Stimulated activated CD8-positive, alpha-beta memory T cell treated with anti-CD3 and anti-CD28 coated beads, Interleukin-15, amount 100 ng/mL, for 48 hours (primary cell): ENCODE data around the gene NAALADL2.

Experiments used
- DNase-seq, 2 donors: peaks; one replicate each; pipeline ENCODE4 v3.0.0-alpha.2; 2020; ENCODE audit warnings: low read depth in 2 of 2

The NAALADL2 gene

DNA sequence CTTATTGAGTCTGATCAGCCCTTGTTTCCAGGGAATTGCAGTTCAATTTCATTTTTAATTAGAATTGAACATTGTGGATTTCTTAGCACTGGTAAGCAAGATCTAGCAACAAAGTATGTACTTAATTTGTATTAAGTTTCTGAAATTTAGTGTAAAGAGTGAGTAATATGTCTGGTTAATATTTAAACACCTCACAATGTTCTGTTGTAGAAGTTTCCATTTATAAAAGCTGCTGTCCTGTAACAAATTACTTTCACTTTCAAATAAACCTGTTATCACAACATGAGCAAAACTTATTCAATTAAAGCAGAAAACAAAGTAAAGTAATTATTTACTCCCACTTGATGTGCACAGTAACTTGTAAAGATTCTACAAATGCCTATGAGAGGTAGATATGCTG is 448.5 kb downstream of the NAALADL2 start:
- DNase-seq = no peak

DNA sequence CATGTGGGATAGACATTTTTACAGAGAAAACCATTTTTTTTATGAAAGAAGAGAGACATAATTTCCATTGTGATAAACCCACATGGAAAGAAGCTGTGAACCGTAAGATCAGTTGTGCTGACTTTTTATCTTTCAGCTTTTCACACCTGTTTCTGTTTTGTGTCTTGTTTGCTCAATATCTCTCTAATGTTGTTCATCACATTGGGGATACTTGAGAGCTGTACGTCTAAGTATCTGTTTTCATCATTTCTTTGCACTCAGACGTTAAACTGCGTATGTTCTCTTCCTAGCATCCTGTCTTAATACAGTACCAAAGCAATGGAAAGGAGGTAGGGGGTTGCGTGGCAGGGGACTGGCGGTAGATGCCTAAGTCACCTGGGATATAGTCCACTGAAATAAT is 449.0 kb downstream of the NAALADL2 start:
- DNase-seq = no peak

DNA sequence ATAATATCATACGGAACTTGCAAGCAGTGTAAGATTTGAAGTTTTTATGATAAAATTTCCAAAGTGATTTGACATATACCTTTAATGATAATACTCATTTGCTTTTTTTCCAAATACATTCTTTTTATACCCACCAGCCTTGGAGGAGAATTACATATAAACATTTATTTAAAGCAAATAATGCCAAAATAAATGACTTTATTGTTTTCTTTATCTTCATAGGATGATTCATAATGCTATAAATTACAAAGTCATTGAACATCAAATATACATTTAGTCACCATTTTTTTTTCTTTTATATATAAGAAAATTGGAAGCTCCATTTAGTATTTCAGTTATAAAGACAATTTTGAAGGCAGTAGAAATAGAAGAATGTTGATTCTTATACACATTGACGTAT is 450.9 kb downstream of the NAALADL2 start:
- DNase-seq = no peak

DNA sequence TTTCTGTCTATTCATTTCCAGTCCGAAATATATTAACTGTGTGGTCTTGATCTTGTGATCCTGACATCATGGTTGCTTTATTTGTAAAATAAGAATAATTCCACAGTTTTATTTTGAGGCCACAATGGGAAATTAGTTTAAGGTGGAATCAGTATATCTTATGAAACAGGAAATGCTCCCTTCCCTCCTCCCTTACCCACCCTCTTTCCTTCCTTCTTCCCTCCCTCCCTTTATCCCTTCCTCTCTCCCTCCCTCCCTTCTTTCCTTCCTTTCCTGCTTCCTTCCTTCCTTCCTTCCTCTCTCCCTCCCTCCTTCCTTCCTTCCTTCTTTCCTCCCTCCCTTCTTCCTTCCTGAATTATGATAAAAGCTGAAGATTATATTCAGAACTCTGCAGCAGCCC is 452.3 kb downstream of the NAALADL2 start:
- no peak for DNase-seq

DNA sequence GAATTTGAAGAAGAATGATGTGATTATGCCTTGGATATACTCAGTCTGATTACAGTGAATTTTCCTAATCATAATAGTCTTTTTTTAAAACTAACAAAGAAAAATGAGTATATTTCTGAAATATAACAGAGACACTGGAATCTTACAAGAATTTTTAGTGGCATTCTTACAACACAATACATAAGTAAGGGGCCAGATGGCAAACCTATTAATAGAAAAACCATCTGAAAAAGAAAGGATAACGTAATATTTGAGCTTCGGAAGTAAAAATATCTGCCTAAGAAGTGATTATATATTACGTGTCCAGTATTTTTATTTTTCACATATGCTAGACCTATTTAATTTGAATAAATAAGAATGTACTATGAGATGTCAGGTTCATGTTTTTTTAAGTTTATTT is 452.8 kb downstream of the NAALADL2 start:
- DNase-seq = no peak

DNA sequence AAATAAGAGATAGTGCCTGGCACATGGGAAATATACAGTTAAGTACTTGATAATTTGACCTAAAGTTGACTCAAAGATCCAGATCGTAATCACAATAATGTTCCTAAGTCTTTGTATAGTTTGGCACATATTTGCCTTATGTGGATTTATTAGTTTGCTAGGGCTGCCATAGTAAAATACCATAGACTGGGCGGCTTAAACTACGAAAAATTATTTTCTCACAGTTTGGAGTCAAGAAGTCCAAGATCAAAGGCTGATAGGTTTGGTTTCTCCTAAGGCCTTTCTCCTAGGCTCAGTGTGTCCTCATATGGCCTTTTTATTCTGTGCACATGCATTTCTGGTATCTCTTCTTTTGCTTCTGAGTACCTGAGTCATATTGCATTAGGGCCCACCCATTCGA is 453.7 kb downstream of the NAALADL2 start:
- no peak for DNase-seq

DNA sequence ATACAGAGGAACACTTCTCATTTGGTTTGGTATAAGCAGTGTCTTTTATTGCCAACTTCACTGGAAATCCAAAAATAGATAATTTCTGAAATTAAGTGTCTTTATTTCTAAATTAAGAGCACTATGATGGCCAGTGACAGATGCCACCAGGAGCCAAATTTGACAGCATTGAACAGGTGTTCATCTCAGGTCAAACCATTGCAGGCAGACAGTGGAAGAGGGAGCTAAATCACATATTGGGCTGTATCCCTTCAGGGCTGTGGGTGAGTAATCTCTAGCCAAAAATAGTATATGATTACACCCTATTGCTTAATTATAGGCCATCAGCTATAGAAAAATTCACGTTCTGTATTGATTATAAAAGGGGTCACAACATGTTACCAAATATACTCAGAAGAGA is 457.7 kb downstream of the NAALADL2 start:
- no peak for DNase-seq

DNA sequence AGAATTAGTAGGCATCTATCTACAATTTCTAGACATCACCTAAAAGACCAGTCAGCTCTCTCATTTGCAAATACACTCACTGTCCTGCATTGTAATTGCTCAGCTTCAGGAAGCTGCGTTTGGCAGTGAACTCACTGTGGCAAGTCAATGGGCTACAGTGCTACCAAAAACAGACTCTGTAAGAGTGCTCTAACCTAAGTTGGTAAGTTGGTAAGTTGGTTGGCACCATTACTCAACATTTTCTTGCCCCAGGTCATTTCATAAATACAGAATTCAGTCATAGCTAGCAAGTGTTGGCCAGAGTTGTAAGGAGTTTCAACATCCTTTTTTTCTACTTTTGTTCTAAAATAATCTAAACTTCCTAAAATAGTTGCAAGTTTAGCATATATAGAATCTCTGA is 466.3 kb downstream of the NAALADL2 start:
- DNase-seq = no peak

DNA sequence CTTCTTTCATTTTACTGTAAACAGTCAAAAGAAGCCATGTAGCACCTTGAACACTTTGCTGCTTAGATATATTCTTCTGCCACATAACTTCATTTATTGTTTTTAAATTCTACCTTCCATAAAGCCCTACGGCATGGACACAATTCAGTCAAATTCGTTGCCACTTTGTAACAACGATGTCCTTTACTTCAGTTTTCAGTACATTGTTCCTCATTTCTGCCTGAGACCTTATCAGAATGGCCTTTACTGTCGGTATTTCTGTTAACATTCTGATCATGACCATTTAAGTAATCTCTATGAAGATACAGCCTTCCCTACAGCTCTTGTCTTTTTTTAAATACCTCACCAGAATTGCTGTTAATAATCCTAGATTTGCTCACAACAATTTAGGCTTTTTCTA is 466.9 kb downstream of the NAALADL2 start:
- no peak for DNase-seq

DNA sequence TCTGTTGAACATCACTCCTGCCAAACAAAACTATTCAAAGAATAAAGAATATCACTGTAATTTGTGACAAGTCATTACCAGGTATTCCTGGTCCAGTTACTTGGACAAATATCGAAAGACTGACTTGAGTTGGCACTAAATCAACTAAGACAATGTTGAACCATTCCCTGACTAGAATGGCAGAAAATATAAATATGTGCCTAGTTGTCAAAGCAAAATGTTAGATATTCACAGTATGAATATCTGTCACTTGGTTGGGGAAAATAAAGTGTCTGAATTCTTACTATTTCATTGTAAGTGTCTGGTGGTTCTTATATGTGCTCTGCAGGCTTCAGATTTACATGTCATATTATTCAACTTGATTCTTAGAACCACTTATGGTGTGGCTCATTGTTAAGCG is 470.2 kb downstream of the NAALADL2 start:
- no peak for DNase-seq

DNA sequence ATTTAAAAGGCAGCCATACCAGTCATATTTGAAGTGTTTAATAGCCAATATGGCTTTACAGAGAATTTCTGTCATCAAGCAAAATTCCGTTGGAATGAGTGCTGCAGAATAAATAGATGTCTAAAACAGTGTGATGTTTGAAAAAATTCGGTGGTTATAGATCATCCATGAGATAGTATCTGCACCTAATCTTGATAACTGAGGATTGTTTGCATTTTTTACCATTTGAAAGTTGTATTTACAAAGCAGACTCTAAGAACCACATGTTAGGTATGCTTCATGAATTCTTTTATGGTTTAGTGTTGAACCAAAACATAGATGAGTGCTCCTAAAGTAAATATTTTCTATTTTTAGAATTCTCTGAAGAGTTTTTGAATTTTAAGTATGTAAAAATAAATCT is 476.1 kb downstream of the NAALADL2 start:
- no peak for DNase-seq

DNA sequence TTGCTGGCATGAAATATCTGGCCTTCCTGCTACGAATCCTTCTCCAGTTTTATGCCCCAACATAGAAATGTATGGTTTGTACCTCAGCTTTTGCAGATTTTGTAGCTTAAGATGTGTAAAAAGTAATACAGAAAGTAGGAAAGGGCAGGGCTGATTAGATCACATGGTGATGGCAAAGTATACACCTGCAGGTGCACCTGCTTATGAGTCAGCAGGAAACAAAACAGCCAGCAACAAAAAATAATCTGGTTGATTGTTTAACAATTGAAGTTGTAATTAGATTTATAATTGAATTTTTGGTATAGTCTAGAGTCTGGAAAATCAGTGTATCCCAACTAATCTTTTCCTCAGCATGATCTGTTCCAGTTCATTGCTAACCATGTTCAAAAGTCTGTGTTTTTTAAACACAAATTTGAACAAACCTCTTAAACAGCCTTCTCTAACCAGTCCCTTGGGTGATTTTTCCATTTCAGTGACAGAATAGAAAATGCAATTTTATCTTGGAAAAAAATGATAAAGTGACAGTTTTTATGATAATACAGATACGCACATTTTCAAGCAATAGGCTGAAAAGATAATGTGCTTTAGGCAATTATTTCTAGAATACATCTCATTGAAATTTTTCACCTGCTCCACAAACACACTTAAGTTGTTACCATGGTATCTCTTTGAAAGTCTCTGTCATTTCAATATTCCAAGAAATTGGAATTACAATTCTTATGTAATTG is 477.4 kb downstream of the NAALADL2 start:
- DNase-seq = no peak

DNA sequence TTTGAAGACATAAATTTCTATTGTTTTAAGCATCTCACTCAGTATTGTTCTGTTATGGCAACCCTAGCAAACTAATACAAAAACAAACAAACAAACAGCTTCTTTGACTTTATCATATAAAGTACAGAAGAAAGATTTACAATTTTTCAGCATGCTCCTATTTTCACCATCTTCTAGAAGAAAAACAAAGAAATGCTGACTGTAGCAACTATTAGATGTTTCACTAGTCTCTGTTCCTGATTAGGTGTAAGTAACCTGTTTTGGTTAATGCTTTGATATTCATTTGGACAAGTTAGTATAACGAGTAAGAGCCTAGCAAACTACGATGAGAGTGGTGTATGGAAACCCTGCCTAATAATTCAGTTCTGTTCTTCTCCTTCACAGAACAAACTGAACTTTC is 478.5 kb downstream of the NAALADL2 start:
- no peak for DNase-seq

DNA sequence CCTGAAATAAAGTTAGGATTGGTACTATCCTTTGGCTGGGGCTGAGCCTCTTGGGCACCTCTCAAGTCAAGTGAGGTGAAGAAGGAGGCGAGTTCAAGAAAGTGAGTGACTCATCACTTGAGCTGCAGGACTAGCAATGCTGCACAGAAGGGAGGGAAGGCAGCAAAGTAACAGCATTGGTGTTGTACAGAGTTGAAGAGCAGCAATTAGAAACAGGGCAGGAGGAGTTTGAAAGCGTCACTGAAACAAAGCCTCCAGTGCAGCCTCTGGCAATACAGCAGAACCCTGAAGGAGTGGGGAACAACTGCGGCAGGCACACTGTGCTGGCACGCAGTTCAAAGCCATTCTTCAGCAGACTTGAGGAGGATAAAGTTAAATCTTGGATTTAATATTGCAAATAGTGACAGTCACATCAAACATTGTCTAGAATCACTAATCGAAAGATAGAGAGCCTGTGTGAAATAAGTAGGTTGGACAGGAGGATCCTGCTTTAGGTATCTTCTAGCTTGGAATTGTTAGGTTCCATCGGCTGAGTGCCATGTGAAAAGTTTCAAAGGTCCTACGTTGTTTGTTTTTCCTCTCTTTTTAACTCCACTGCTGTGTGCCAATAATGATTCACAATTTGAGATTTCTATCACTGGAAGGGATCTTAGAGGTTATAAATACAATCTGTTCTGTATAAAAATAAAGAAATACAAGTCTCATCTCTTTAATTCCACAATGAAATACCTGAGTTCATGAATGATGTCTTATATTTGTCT is 479.8 kb downstream of the NAALADL2 start:
- no peak for DNase-seq

DNA sequence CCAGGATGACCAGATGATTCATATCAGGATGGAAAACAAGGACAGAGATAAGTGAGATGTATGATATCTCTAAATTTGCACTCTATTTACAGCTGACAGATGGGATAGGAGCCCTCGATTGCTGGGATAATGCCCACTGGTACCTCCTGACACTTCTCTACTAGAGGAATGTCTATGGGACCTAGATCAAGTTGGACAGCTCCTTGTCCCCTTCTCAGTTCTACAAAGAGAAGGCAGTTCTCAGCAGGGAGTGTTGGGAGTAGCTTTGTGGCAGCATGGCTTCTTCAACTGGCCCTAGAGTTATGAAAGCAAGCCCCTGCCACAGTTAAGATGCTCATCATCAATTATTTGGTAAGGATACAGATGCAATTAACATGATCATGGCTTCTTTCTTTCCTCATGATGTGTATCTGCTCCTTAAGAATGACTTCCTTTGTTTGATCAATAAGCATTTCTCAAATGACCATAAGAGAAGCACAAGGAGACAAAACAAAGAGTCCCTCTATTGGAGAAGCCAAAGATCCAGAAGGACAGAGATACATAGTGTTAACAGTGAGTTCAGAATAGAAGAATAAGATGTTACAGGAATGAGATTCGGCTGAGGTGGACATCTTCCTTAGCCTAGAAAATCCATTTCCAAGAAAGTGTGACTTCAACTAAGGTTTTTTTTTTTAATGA is 481.3 kb downstream of the NAALADL2 start:
- DNase-seq = no peak

DNA sequence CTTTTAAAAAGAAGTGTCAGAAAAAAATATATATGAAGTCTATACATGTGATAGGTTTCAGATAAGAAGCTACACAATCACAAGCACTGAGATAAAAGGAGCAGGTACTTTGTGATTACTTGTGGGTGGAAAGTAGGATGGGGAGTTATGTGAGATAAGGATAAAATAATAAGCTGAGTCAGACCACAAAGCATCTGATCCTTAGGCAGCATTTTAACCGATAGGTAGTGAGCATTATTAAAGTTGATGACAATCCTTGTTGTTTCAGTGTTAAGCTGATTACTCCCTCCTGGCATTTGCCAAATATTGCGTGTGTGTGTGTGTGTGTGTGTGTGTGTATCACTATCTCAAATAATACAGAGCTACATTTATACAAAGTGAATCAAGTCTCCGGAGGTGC is 483.1 kb downstream of the NAALADL2 start:
- DNase-seq = no peak

DNA sequence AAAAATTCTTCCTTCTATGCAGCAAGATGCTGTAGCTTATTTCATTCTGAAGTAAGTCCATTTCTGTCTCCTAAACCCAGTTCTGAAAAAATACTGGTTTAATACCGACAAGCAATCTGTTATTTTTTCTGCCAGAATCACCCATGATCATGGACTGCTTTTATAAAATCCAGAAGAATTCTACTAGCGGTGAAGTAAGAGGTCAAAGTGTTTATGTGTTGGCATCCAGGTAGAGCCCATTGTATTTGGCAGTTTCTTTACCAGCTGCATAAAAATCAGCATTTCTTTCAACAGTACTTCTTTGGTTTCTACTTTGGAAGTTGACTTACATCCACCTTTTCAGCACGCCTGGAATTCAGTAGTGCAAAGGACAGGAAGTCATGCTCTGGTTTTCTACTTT is 484.8 kb downstream of the NAALADL2 start:
- DNase-seq = no peak

DNA sequence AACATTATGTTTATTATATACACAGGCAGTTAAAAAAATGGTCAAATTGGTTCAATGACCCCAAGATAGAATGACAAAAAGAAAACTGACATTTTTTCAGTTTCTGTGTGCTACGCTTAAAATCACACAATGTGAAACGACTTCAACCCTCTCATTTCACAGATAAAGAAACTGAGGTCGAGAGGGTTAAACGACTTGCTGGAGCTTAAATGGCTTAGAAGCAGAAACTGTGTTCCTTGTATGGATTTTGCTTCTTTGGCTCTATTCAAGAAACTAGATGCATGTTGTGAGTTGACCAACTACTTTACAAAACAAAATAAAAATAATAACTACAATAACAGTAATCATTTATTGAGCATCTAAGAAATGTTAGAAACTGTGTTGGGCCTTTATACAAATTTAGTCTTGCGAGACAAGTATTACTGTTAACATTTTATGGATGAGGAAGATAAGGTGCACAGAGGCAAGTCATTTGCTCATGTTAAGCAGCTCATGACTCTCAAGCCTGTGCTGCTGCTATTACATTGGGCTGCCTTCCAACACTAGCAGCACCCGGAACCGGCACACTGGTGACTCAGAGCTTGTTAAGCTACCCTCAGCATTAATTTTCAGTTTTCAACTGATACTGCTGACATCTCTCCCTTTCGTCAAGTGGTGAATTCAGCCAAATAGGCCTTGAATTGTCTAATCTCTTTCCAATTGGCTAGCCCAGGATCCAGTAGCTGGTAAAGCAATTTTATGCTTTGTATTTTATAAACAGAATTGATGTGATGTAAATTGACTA is 487.6 kb downstream of the NAALADL2 start:
- DNase-seq = no peak

DNA sequence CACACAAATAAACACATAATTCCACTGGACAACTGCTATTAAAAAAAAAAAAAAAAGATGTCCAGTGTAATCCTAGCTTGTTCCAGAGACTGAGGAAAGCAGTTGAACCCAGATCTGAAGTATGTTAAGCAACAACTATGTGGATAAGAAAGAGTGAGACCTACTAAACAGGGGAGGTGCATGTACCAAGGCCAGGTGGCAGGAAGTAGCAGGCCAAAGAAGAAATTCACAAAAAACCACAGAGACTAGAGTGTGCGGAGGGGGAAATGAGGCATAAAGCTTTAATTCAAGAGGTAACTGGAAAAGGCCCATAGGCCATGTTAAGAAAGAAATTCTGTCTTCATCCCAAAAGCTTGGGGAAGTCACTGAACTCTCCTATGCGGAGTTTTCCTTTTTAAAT is 490.0 kb downstream of the NAALADL2 start:
- no peak for DNase-seq

DNA sequence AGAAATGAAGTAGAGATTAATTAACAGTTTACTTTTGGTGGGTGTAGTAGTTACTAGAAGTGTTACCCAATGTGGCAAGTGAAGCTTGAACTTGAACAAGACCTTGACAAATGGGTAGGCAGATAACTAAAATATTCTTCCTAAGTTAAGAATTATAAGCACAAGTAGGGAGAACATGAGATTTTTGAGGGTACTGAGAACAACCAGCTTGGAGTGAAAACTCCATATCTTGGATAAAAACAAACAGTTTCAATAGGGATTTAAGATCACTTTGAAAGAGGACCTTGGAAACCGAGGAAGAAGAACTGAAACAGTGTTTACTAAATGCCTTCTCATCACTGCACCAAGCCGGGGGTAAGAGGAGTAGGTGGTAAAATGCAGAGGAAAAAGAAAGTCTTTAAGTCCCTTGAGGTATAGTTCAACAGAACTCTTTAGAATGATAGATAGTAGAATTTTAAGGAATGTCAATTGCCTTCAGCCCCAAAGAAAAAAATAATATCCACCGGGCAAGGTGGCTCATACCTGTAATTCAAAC is 496.7 kb downstream of the NAALADL2 start:
- DNase-seq = no peak

DNA sequence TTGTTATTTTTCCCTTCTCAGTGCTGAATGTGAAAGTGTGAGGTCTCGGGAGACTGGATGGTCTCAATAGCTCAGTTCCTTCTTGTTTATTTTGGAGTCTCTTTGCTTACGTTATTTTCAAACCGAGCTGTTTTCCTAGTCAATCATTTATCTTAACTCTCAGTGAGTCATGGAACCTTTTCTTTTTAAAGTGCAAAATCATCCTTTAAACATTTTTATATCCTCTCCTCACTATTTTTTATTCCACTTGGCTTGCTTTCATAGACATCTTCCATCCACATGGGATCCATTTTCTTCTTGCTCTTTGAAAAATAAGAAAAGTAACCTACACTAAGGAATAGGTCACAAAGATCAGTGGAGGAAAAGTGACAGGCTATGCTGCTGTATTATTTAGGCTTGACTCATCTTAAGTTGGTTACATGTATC is 497.8 kb downstream of the NAALADL2 start:
- DNase-seq = no peak

DNA sequence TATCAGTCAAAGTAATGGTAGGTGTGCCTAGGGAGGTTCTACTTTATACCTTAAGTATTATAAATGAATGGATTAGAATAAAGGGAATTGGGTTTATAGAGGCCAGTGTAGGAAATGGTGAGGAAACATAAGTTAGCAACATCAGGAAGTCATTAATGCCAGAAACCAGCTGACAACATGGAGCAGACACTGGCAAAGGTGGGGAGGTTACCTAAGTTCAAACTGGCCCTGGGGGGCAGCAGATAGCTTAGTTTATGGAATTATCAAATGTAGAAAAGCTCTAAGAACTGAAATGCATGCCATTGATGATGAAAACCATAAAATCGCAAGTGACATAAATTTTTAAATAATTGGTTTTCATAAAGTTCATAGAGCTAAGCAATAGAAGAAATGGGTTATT is 498.6 kb downstream of the NAALADL2 start:
- DNase-seq = no peak
